LHCN-M2 (cell line): ENCODE measurements around the gene MGAT5. TPM values are rescaled to one million over a fixed set of nuclear protein-coding genes. Genes with fewer than 3 reads are reported as not detected.

Experiments
- DNase-seq: peaks from one replicate; pipeline ENCODE4 v3.0.0-alpha.2; 2012; ENCODE audit warnings: low read depth
- total RNA-seq: library from RNA; depleted of rRNA; stranded (reverse); fragments of >200 nt; gene quantifications from 2 replicates; pipeline ENCODE4 v1.2.3, GENCODE V29; 2014

Gene MGAT5
- total RNA-seq, 1 experiment from 2014 or later, result 33.1 TPM

- DNase-seq, result peak; percentile 77
Observed at GRCh38 chr2:134446383-134447017, 192.6 kb downstream of the MGAT5 start.

- DNase-seq, result no peak
Observed at GRCh38 chr2:134447669-134448068, 193.8 kb downstream of the MGAT5 start.

GRCh38 chr2:134448650-134449049, 194.8 kb downstream of the MGAT5 start:
- no peak for DNase-seq

GRCh38 chr2:134449157-134449556, 195.3 kb downstream of the MGAT5 start:
- DNase-seq, result no peak

GRCh38 chr2:134449751-134450513, 196.1 kb downstream of the MGAT5 start:
- DNase-seq, result no peak

- DNase-seq, result no peak
Observed at GRCh38 chr2:134451347-134451630, 197.4 kb downstream of the MGAT5 start.

- DNase-seq, result no peak
Observed at GRCh38 chr2:134452042-134452733, 198.3 kb downstream of the MGAT5 start.

- DNase-seq, result no peak
Observed at GRCh38 chr2:134453476-134453875, 199.6 kb downstream of the MGAT5 start.

GRCh38 chr2:134453973-134454372, 200.1 kb downstream of the MGAT5 start:
- no peak for DNase-seq

- DNase-seq, result no peak
Observed at GRCh38 chr2:134454426-134454825, 200.6 kb downstream of the MGAT5 start.

- DNase-seq, result no peak
Observed at GRCh38 chr2:134454931-134455330, 201.1 kb downstream of the MGAT5 start.

- no peak for DNase-seq
Observed at GRCh38 chr2:134455426-134455825, 201.6 kb downstream of the MGAT5 start.

GRCh38 chr2:134457353-134457752, 203.5 kb downstream of the MGAT5 start:
- no peak for DNase-seq

- no peak for DNase-seq
Observed at GRCh38 chr2:134457765-134458472, 204.0 kb downstream of the MGAT5 start.

- no peak for DNase-seq
Observed at GRCh38 chr2:134458473-134458853, 204.6 kb downstream of the MGAT5 start.

GRCh38 chr2:134458950-134459349, 205.1 kb downstream of the MGAT5 start:
- no peak for DNase-seq

- no peak for DNase-seq
Observed at GRCh38 chr2:134459706-134460406, 206.0 kb downstream of the MGAT5 start.

- peak; percentile 36 for DNase-seq
Observed at GRCh38 chr2:134460583-134460998, 206.7 kb downstream of the MGAT5 start.

GRCh38 chr2:134461511-134461910, 207.6 kb downstream of the MGAT5 start:
- DNase-seq, result peak; percentile 13

- DNase-seq, result no peak
Observed at GRCh38 chr2:134462275-134462674, 208.4 kb downstream of the MGAT5 start.
